ENCODE results near the gene RAD51AP2. TPM values are rescaled to one million over a fixed set of nuclear protein-coding genes. Genes with fewer than 3 reads are reported as not detected.
A peak's percentile ranks its signal among the peaks of the same experiment; 100 is the strongest.

RAD51AP2 gene
- total and polyA plus RNA-seq, 10 of the 15 experiments (the other 5 are each of a cell fraction or from before 2014, with no cell fraction given) = under 0.01 to 0.02 TPM; not detected in 8

DNA sequence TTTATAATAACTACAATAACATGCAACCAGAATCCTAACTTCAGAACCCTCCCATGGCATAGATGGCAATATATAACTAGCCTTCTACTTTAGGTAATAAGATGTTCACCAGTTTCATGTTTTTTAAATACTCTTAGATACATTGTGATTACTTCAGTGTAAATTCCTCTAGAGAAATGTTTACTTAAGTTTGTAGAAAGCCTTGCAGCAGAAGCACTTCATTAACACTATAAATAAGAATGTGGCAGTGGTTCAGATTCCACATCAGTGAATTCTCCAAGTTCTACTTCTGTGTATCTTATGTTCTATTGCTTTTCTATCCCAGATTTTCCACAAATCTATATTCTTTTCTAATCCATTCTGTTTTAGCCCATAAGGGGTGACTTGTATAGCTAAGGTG, 1.2 kb upstream of the RAD51AP2 start (continued):
- TF ChIP-seq, protein P1, sequence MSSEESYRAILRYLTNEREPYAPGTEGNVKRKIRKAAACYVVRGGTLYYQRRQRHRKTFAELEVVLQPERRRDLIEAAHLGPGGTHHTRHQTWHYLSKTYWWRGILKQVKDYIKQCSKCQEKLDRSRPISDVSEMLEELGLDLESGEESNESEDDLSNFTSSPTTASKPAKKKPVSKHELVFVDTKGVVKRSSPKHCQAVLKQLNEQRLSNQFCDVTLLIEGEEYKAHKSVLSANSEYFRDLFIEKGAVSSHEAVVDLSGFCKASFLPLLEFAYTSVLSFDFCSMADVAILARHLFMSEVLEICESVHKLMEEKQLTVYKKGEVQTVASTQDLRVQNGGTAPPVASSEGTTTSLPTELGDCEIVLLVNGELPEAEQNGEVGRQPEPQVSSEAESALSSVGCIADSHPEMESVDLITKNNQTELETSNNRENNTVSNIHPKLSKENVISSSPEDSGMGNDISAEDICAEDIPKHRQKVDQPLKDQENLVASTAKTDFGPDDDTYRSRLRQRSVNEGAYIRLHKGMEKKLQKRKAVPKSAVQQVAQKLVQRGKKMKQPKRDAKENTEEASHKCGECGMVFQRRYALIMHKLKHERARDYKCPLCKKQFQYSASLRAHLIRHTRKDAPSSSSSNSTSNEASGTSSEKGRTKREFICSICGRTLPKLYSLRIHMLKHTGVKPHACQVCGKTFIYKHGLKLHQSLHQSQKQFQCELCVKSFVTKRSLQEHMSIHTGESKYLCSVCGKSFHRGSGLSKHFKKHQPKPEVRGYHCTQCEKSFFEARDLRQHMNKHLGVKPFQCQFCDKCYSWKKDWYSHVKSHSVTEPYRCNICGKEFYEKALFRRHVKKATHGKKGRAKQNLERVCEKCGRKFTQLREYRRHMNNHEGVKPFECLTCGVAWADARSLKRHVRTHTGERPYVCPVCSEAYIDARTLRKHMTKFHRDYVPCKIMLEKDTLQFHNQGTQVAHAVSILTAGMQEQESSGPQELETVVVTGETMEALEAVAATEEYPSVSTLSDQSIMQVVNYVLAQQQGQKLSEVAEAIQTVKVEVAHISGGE (CRISPR knock-in tag; IDR thresholded peaks at IDR 0.05) = no peak

DNA sequence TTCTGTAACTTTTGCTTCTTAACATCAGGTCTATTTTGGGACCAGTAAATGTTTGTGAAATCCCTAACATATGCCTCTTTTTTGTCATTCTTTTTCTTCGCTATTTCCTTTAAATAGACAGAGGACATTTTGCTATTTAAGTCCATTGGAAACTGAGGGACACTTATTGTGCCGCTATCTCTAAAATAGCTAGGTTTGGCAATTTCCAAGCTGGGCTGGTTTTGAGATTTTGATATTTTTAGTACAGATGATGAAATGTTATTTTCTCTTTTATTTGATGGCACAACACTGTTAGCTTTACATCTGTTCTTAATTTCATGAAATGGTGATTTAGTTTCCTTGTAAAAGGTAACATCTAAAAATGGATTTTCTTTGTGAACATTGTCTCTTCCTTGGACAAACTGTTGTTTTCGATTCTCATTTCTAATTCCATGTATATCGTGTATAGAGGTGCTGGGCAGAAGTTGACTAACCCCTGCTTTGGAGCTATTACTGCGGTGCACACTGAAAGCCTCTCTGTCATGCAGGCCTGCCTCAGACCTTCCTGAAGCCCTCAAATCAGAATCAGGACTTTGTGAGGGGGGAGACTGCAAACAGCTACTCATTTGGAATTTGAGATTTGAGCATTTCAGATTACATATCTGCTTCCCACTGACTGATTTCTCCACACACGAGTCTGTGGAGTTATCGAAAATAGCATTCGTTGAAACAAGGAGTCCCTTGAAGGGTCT, 594 bp downstream of the RAD51AP2 start:
- ChIA-PET RAD21 (ENCODE audit: unreplicated experiment) (interaction anchor here (0.9 to 1.5 kb wide), 4 partner anchors 10 to 234 kb away, joined by 3 read pairs; no protein-coding TSS in a partner anchor), POLR2A (no interaction called here), SMC1A (ENCODE audit: uncharacterized antibody, unreplicated experiment) (interaction anchor here (1.3 to 1.4 kb wide), 3 partner anchors 28 to 60 kb away, joined by 3 to 4 read pairs (median 3); no protein-coding TSS in a partner anchor), CTCF (interaction anchor here (1.5 kb wide), 1 partner anchor 128 kb away, joined by 6 read pairs; no protein-coding TSS in a partner anchor)
- Histone ChIP-seq H2AFZ (ENCODE audit: control insufficient read depth, low read depth, low read length) (peak overlapping the region; percentile 95), H4K20me1 (ENCODE audit: control insufficient read depth, insufficient read depth) (no peaks in the 10 kb centered on the region), H3K27me3 (replicated peaks in 1 of 2; ENCODE audit: control insufficient read depth in 2 of 2, insufficient read depth in 2 of 2, low read length in 1 of 2) (no peaks in the 10 kb centered on the region), H3K27ac (ENCODE audit: control insufficient read depth, insufficient read depth) (peak overlapping the region; percentile 6; the same call in 1 of the 2 replicates), H3K4me2 (ENCODE audit: control insufficient read depth, insufficient read depth) (peak overlapping the region; percentile 94), H3K79me2 (ENCODE audit: control insufficient read depth, insufficient read depth, low read length) (no peaks in the 10 kb centered on the region), H3K9ac (ENCODE audit: control insufficient read depth, insufficient read depth, low read length) (peak overlapping the region; percentile 55), H3K4me3 (peak overlapping the region; percentile 61; the same call in 1 of the 2 replicates), H3K4me1 (ENCODE audit: control insufficient read depth, insufficient read depth, low read length) (peaks cover 10% of the 10 kb centered on the region; the same call in 1 of the 2 replicates), H3K36me3 (ENCODE audit: control insufficient read depth in 2 of 2, insufficient read depth in 2 of 2, low read length in 1 of 2) (no peaks in the 10 kb centered on the region), H3K9me3 (replicated peaks; ENCODE audit: control insufficient read depth, insufficient read depth, low read length) (no peaks in the 10 kb centered on the region)
- TF ChIP-seq FOXK2 (IDR thresholded peaks at IDR 0.05) (no peak), NFYA (IDR thresholded peaks at IDR 0.05; ENCODE audit: borderline replicate concordance, low read depth, low read length) (no peak), ETV6 (conservative IDR thresholded peaks at IDR 0.05 in 1 of 2, IDR thresholded peaks at IDR 0.05 in 1 of 2; ENCODE audit: borderline replicate concordance in 1 of 2, low read depth in 1 of 2) (no peak), POLR2A (IDR thresholded peaks at IDR 0.05; ENCODE audit: low read depth, low read length) (no peak), CBFB (IDR thresholded peaks at IDR 0.05; ENCODE audit: low read depth) (no peak), RAD21 (IDR thresholded peaks at IDR 0.05; ENCODE audit: insufficient read depth, low read depth, low read length) (no peak), CEBPB (IDR thresholded peaks at IDR 0.05; ENCODE audit: borderline replicate concordance in 1 of 2, low read depth in 2 of 2, low read length in 2 of 2) (no peak), EP300 (IDR thresholded peaks at IDR 0.05; ENCODE audit: borderline replicate concordance in 1 of 2, control insufficient read depth in 1 of 2, low read depth in 2 of 2, low read length in 2 of 2) (no peak)
- TF ChIP-seq, protein P2, sequence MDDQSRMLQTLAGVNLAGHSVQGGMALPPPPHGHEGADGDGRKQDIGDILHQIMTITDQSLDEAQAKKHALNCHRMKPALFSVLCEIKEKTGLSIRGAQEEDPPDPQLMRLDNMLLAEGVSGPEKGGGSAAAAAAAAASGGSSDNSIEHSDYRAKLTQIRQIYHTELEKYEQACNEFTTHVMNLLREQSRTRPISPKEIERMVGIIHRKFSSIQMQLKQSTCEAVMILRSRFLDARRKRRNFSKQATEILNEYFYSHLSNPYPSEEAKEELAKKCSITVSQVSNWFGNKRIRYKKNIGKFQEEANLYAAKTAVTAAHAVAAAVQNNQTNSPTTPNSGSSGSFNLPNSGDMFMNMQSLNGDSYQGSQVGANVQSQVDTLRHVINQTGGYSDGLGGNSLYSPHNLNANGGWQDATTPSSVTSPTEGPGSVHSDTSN (IDR thresholded peaks at IDR 0.05; ENCODE audit: insufficient replicate concordance, low read depth, low read length) = no peak
- TF ChIP-seq, protein P3, sequence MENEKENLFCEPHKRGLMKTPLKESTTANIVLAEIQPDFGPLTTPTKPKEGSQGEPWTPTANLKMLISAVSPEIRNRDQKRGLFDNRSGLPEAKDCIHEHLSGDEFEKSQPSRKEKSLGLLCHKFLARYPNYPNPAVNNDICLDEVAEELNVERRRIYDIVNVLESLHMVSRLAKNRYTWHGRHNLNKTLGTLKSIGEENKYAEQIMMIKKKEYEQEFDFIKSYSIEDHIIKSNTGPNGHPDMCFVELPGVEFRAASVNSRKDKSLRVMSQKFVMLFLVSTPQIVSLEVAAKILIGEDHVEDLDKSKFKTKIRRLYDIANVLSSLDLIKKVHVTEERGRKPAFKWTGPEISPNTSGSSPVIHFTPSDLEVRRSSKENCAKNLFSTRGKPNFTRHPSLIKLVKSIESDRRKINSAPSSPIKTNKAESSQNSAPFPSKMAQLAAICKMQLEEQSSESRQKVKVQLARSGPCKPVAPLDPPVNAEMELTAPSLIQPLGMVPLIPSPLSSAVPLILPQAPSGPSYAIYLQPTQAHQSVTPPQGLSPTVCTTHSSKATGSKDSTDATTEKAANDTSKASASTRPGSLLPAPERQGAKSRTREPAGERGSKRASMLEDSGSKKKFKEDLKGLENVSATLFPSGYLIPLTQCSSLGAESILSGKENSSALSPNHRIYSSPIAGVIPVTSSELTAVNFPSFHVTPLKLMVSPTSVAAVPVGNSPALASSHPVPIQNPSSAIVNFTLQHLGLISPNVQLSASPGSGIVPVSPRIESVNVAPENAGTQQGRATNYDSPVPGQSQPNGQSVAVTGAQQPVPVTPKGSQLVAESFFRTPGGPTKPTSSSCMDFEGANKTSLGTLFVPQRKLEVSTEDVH (IDR thresholded peaks at IDR 0.05; ENCODE audit: low read depth, partially characterized antibody) = no peak
- WGBS (ENCODE audit: insufficient coverage, insufficient replicate concordance, low lambda C conversion rate, missing lambda C conversion rate) = 56% methylated on average over 8 of the region's 8 CpGs
- in situ Hi-C loops (cut with MboI) = no loop called here
- intact Hi-C loops (cut with micrococcal nuclease; ENCODE audit: unreplicated experiment) = loop anchor here (2.0 to 5.0 kb wide), 2 partner anchors 129 to 235 kb away; partner anchors contain the start of genes GEN1 and SMC6
- FAIRE-seq (no peak), ATAC-seq (peak; percentile 10), DNase-seq (ENCODE audit: low read depth, low spot score) (no peak)
- BruUV-seq (replicated peaks) = no TSS peak
